Stimulated activated CD4-positive, alpha-beta T cell treated with anti-CD3 and anti-CD28 coated beads, Interleukin-15, amount 100 ng/mL, for 24 hours (primary cell): ENCODE results near the gene IFT27.
"Not testable (repeated sequence)": the region's sequence is repeated elsewhere in the genome, so short reads cannot be mapped to it uniquely, and the experiment has no call there.

Experiments used
- DNase-seq: peaks from one replicate; pipeline ENCODE4 v3.0.0-alpha.2; 2020

IFT27 gene

DNA sequence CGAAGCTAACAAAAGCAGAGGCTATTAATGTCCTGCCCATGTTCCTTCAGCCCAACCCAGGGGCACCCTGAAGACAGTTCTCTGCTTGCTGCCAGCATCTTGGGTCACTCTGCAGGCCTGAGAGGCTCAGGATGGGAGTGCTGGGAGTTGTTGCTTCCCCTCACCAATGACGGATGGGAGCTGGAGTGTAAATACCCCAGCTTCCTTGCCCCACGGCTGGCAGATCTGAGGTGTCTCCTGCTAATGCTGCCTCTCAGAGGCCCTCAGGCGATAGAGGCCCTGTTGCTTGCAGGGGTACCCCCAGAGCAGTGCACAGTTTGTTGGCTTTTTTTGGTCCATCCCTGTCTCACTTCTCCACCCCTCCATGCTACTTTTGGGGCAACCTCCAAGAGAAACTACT lies 32.9 kb downstream of the IFT27 start:
- DNase-seq = no peak

DNA sequence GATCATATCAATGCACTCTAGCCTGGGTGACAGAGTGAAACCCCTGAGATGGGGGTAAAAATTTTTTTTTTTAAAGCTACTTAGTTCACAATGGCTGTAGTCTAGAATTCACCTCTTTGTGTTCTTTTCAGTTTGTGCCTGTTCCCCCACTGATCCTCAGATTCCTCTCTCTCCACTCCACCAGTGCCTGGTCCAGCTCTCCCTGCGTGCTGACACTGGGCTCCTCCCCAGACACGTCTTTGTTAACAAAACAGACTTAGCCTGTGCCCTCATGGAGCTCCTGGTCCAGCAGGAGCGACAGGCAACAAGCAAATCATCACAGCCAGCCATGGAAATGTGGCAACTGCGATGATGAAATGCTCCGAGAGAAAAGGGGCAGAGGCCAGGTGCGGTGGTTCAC lies 34.0 kb downstream of the IFT27 start:
- DNase-seq = no peak

DNA sequence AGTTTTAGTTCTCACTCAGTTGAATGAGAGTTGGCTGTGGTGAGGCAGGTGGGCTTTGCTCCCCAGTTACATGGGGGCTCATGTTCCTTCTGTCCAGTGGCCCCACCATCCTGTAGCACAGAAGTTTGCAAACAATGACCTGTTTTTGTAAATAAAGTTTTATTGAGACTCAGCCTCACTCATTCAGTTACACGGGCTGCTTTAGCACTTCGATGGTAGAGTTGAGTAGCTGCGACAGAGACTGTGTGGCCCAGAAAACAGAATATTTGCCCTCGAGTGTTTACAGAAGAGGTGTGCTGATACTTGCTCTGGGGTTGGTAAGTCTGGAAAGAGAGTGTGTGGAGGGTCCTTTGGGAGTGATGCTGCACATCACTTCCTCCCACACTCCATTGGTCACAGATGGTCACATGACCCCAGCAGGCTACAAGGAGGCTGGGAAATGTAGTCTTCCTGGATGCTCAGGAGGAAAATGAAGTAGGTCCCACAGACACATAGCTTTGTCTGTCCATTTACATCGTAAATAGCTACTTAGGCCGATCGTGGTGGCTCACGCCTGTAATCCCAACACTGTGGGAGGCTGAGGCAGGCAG lies 34.6 kb downstream of the IFT27 start:
- no peak for DNase-seq

DNA sequence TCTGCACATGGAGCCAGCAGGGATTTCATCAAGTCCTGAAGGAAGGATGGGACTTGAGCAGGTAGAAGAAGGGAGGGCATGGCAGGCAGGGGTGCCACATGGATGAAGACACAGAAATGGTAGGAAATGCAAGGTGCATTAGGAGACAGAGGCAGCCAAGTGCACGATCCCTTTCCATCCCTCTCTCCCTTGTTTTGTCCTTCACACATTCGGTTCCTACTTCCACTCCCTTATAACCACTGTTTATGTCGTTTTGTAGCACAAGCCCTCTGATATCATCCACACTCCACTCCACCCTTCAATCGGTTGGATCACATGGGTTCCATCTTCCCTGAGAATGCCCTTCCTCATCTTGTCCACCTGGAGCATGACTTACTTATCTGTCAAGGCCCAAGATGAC lies 35.2 kb downstream of the IFT27 start:
- DNase-seq = no peak

DNA sequence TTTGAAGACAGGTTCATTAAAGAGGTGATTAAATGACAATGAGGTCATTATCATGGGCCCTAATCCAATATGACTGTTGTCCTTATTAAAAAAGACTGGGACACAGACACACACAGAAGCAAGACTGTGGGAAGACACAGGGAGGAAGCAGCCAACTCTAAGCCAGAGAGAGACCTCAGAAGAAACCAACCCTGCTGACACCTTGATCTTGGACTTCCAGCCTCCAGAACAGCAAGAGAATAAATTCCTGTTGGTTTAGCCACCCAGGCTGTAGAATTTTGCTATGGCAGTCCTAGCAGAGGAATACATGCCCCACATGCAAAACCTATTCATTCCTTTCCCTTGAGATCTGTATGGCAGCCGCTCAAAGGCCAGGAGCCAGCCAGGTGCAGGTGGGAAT lies 36.7 kb downstream of the IFT27 start:
- no peak for DNase-seq

DNA sequence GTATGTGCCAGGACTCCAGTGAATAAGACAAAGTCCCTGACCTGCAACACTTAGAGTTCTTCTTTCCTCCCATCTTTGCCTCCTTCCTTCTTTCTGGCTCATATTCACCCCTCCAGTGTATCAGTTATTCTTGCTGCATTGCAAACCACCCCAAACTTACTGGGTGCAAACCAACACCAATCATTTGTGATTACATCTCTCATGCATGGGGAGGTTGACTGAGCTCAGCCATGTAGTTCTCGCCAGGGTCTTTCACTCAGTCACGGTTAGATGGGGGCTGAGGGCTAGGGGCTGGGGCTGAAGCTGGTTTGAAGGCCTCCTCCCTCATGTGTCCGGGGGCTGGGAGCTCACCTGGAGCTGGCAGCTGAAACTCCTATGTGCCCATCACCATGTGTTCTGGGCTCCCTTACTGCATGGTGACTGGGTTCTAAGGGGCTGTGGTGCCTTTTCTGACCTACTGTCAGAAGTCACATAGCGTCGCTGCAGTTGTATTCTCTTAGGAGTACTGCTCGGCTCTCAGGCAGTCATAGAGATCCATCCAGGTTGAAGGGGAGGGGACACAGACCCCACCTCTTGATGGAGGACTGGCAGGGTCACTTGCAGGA lies 37.4 kb downstream of the IFT27 start:
- no peak for DNase-seq

DNA sequence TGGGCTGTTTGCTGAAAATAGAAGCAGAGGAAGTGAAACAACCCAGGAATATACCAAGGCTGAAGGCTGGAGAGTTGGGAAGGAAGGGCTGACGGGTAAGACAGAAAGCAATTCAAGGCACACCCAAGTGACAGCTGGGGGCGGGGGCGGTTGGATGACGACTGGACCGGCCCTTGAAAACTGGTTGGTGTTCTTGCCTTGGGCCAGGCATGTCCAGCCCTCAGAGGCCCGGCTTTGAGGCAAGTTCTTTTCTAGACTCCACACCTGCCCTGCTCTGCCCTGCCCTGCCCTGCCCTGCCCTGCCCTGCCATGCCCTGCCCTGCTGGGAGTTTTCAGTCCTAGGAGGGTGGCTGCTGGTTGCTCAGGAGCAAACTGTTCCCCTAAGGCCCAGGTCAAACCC lies 38.1 kb downstream of the IFT27 start:
- no peak for DNase-seq

DNA sequence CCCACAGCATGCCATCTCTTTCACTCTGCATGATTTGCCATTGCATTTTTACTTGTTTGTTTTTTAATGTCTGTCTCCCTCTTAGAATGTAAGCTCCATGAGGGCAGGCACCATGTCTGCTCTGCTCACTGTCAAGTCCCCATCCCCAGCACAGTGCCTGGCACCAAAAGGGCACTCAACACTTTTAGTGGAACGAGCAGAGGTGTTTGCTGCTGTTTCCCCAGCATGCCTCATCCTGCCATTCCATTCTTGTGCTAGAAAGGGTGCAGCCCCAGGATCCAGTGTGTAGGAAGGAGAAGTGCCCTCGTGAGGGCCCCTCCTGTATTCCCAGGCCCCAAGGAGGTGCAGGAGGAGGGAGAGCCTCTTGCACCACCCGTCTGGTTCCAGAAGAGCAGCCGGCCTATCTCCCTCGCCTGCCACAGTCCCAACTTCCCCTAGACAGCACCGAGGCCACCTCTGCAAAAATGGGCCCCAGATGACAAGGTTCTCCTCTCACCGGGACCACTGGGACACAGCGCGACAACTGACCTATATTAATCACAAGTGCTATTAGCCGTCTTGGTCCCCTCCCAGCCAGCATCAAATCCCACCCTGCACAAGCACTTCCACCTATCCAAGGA lies 39.1 kb downstream of the IFT27 start:
- DNase-seq = no peak

DNA sequence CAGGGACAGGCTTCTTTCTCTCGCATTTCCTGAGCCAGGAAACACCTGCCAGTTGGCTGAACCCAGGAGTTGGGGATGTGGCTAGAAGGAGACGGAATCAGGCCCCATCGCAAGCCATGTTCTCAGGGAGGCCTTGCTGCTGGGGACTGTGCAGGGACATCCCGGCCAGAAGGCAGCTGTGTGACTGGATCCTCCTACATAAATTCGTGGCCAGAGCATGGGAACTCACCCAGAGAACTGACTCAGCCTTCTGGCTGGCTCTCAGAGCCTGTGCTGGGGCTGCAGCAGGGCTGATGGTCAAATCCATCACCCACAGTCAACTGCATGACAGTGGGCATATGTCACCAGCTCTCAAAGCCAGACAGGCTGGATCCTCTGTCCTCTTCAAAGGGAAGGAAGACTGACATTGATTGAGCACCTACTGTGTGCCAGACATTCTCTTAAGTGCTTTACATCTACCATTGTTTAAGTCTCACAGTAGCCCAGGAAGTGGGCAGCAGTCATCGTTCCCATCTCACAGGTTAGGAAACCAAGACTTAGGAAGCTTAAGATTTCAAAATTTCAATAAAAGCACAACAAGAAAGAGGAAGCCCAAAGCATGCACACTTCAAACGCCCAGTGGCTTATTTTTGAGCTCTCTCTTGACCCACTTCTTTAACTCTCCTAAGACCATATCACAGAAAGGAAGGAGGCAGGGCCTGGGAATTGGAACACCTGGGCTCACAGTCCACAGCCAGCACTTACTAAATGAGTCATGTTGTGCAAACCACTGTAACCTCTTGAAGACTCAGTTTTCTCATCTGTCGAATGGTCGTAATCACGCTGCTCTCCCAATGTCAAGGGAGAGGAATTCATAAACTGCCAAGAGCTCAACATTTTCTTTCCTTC lies 41.5 kb downstream of the IFT27 start:
- no peak for DNase-seq

DNA sequence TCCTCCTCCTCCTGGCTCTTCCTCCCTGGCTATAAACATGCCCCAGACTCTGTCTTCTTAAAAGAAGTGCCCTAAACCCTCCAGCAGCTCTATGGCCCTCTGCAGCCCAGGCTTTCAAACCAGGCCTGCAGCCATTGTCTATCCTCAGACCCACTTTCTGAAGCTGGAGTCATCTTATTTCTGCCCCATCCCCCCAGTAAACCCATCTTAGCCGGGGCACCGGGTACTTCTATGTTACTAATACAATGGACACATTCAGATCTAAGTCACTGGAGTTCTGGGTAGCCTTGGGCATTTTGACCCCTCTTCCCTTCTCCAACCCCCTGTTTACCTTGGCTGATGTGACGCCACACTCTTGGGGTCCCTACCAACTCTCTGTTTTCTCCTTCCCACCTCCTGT lies 42.6 kb downstream of the IFT27 start:
- no peak for DNase-seq

DNA sequence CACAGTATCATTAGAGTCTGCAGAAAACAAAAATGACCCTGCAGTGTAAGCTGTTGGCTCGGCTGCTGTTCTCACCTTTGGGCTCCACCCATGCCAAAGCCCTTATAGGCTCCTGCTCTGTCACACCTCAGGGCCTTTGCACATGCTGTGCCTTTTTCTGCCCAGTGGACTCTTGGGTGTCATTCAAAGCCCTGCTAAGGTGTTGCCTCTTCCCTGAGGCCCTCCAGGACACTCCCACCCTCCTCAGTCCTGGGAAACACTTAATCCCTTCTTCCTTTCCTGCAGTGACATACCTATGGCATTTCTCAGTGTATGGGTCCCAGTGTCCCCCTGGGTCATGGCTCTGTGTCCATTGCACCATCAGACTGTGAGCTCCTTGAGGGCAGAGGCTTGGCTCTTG lies 43.3 kb downstream of the IFT27 start:
- no peak for DNase-seq

DNA sequence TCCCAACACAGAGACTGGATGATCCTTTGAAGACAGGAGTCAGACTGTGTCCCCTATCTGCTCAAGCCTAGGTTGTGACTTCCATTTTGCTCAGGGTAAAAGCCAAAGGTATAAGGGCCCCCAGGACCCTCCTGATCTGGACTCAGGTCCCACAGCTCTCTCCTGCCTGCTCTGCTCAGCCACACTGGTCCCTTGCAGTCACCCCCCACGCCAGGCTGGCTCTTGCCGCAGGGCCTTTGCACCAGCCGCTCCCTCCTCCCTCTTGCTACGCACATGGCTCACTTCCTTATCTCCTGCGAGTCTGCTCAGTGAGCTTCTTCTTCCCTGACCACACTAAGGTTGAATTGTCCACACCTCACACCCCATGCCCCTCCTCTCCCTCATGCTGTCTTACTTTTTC lies 44.0 kb downstream of the IFT27 start:
- no peak for DNase-seq

DNA sequence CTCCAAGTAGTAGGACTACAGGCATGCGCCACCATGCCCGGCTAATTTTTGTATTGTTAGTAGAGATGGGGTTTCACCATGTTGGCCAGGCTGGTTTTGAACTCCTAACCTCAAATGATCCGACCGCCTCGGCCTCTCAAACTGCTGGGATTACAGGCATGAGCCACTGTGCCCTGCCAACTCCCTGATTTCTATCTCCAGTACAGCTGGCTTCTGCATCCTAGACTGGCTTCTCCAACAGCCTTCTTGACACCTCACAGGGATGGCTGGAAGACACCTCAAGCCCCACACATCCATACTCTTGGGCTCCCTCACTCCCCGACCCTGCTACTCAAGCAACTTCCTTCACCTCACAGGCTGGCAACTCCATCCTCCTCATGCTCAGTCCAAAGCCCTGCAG lies 44.6 kb downstream of the IFT27 start:
- not testable (repeated sequence) for DNase-seq

DNA sequence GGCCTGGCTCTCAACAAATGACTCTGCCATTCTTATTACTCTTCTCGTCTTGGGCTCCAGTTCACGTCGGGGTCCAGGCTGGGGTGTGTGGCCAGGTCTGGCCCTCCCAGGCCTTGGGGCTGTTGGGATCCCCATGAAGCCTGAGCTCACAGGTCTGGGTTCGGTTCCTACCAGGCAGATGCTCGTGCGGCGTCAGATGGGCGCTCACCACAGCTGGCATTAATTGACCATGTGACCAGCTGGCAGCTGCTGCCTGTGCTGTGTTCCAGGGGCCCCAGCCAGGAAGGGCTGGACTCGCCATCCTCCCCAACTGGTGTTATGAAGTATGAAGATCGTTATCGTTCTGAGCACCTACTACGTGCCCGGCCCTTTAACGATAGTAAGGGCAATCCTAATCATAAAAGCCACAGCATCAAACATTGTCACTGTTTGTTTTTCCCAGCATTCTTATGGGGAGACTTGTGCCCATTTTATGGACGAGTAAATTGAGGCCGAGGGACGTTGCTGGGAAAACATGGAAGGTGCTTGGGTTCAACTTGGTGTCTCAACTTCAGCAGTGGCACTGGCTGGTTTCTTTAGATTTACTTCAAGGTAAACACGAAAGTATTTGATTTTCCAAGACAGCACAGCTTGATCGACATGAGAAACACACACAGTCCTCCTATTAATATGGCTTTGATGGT lies 45.6 kb downstream of the IFT27 start:
- no peak for DNase-seq

DNA sequence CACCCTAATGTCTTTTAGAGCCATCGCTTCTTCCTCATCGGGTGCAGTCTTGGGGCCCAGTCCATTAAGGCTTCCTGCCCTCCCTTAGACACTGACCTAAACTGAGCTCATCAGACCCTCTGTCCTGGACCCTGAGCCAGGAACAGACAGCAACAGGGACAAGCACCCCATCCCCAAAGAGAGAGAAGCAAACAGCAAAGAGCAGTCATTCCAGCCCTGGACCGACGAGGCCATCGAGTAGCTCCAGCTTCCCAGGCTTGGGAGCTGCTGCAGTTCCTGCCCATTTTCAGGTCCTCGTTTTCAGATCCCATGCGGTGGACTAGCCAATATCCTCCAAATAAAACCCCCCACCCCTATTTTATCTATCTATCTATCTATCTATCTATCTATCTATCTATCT lies 46.6 kb downstream of the IFT27 start:
- DNase-seq = no peak

DNA sequence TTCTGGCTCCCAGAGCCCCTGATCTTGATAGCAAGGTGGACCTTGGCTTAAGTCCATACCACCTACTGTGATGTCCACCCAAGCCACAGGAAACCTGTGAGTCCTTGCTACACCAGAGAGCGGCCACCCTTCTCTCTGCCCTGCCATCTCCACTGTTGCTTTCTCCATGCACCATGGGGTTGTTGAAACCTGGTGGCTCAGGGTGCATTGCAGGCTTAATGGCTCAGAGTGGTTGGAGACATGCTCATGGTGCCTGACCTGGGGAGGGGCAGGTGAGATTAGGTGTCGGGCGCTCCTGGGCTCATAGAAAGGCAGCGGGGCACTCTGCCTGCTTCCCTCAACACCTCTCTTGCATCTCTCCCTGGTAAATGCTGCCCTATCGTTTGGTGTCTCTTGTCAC lies 47.4 kb downstream of the IFT27 start:
- no peak for DNase-seq

DNA sequence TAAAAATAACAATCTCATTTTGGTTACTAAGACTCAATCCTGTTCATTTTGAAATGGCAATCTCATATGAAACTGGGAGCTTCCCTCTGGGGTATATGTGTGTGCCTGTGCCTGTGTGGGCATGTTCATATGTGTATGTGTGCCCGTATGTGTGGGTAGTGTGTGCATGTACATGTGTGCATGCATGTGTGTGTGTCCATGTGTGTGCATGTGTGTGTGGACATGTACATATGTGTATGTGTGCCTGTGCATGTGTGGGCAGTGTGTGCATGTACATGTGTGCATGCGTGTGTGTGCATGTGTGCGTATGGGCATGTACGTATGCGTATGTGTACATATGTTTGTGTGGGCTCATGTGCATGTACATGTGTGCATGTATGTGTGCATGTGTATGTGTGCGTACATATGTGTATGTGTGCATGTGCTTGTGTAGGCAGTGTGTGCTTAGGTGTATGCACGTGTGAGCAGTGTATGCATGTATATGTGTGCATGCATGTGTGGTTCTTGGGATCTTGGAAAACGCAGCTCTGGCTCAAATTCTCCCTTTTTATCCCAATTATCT lies 47.9 kb downstream of the IFT27 start:
- DNase-seq = no peak

DNA sequence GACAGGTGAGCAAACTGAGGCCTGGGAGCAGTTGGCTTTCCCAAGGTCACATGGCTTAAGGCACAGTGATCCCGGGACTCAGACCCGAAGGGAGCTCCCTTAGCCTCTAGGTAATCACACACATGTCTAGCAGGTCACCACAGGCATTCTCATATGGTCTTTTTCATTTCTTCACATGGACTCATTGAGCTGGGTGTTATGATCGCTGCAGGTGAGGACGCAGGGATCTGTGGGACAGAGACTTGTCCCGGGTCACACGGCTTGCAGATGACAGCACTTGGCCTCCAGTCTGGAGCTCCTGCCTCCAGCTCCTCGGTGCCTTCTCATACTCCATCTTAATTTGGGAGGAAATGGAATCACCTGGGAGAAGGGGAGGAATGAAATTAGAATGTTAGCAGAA lies 48.8 kb downstream of the IFT27 start:
- no peak for DNase-seq

DNA sequence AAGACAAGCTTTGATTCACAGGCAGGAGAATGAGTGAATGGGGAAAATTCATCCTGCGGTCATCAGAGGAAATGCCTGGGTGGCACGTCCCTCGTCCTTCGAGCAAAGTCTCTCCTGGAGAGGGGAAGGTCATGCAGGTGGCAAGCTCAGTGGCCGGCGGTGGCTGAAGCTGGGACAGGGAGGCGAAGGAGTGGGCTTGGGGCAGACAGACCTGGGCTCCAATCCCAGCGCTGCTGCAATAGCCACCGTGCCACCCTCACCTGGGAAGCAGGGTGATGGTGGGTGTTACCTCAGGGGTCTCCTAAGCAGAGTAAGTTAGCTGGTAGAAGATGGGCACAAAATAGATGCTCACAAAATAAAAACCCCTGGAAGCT lies 49.9 kb downstream of the IFT27 start:
- no peak for DNase-seq

DNA sequence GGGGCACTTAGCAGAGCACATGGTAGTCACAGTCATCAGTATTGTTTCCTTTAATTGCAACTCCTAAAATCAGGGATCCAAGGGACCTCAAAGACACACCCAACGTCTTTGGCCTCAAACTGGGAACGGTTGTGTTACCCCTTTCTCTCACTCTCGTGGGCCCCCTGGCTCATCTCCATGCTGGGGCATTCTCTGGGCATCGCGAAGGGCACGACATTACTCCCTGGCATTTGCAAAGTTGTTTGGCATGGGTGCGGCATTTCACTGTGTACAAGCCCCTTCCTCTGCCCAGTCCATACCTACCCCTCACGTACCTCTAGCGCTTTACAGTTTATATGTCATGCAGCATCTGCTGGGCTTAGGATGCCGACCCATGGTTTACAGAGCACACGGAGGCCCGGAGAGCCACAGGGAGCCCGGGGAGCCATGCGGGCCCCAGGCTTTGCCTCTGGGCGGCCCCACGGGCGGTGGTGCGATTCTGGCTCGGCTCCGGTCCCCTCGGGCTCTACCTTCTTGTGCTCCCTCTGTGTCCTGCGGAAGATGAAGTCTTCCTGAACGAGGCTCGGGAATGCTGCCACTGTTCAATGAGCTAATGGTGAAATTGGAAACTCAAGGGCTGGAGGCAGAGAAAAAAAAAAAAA lies 50.4 kb downstream of the IFT27 start:
- DNase-seq = no peak

DNA sequence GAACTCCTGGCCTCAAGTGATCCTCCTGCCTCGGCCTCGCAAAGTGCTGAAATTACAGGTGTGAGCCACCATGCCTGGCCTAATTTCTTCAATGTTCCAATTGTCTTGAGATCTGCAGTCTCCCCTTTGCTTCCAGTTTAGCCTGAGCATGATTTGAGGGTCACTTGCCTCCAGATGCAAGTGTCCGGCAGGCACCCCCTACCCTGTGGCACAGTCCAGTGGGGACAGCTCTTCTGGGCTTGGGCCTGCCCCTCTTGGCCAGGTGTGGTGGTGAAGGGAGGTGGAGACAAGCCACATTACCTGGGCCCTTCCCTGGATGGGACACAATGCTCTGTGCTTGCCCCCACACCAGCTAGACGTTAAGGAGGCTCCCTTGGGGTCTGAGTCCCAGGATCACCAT lies 51.1 kb downstream of the IFT27 start:
- no peak for DNase-seq

DNA sequence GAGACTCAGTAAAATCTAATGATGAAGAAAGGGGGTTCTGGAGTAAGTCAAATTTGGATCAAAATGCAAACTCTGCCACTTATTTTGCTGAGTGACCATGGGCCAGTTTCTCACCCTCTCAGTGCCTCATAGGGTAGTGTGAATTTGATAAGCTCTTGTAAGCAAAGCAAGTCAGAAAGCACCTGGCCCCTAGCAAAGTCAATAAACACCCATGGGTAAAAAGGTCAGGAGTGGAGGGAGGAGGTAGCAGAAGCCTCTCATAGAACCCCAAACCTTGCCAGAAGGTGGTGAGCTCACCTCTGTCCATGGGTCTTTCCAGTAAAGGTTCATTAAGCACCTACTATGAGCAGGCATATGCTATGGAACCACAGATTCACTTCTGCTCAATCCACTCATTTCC lies 53.9 kb downstream of the IFT27 start:
- DNase-seq = no peak

DNA sequence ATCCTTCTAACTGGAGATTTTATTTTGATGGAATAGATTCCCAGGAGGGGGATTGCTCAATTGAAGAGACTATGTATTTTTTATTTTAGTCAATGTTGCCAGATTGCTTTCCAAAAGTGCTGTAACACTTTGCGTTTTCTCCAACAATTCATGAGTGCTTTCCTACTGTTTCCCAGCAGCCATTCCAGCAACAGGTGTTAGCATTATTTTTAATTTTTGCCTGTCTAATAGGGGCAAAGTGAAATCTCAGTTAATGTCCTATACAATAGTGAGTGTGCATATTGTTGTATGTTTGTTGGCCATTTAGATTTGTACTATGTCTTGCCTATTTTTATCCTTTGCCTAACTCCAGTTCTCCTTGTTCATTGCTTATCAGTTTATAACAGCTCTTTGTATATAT lies 60.3 kb downstream of the IFT27 start:
- no peak for DNase-seq
